Esophagus muscularis mucosa (tissue), 3 donors: ENCODE data around the gene RAB30.

Source experiments
- POLR2A ChIP-seq: fragments of 450-650 bp; IDR thresholded peaks from one replicate; pipeline ENCODE4 v1.6.1; 2017; ENCODE audit warnings: antibody characterized with exemption, moderate library complexity, mild to moderate bottlenecking, low read depth
- TF ChIP-seq, protein P1 (sequence below), 3 experiments: fragments of 200-600 bp in 2 of 3; fragments of 450-650 bp in 1 of 3; sonication (generic) in 2 of 3; IDR thresholded peaks; one replicate each; pipeline ENCODE4 v1.5.1; 2017 to 2019; ENCODE audit warnings: antibody characterized with exemption in 3 of 3, mild to moderate bottlenecking in 2 of 3, moderate library complexity in 1 of 3

DNA sequence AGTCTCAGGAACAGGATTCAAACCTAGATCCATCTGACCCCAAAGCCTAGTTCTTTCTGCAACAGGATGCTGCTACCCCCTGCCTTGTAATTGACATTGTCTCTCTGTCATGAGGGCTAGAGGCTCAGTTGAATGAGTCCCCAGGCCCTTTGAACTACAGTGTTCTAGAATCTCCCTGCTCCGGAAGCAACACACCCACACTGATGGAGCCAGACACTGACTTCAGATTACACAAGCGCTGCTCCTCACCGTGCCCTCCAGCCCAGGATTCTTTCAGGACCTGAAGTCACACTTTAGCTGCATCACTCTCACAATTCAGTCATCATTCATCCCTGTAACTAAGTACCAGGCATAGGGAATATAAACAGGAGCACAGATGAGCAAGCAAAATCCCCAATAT, 69.6 kb downstream of the RAB30 start:
- TF ChIP-seq, protein P1, sequence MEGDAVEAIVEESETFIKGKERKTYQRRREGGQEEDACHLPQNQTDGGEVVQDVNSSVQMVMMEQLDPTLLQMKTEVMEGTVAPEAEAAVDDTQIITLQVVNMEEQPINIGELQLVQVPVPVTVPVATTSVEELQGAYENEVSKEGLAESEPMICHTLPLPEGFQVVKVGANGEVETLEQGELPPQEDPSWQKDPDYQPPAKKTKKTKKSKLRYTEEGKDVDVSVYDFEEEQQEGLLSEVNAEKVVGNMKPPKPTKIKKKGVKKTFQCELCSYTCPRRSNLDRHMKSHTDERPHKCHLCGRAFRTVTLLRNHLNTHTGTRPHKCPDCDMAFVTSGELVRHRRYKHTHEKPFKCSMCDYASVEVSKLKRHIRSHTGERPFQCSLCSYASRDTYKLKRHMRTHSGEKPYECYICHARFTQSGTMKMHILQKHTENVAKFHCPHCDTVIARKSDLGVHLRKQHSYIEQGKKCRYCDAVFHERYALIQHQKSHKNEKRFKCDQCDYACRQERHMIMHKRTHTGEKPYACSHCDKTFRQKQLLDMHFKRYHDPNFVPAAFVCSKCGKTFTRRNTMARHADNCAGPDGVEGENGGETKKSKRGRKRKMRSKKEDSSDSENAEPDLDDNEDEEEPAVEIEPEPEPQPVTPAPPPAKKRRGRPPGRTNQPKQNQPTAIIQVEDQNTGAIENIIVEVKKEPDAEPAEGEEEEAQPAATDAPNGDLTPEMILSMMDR (IDR thresholded peaks at IDR 0.05): no peak
- TF ChIP-seq POLR2A: no peak
